GM18499 (cell line): ENCODE data around the gene ALPL.

Experiments used
- ATAC-seq: cut with Tn5 transposase; IDR thresholded peaks from one replicate; pipeline ENCODE4 v1.9.1; 2021; ENCODE audit warnings: moderate number of reproducible peaks; ENCODE audit not compliant: insufficient read depth, unreplicated experiment

ALPL gene

GRCh38 chr1:21612057-21612456 lies 102.8 kb downstream of the ALPL start:
- no peak for ATAC-seq

DNA sequence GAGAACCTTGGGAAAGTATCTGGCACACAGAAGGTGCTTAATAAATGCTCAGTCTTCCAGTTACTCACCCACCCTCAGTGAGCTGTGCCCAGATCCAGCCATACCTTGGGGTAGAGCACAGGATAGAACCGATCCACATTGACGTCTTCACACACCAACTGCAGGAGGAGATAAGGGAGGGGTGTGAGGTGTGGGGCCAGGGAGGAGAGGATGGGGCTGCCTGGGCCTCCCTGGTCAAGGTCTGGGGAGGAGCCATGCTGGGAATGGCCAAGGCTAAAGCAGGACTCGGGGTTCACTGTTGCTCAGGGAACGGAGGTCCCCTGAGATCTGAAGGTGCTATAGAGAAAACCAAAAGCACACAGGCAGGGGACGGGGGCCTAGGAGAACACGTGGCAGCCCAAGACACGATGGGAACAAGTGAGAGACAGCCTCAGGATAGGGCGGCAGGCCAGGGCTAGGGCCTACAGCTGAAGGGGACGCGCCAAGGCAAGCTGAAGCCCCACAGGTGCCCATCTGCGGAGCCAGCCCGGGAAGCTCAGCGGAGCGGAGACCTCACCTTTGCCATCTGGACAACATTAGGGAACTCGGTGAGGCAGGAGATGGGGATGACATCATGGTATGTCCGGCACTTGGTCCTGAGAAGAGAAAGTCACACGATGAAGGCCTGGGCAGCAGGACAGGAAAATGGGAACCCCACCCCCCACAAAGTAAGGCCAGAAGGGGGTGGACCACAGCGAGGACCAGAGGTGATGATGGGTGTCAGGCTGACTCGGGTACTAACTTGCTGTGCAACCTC lies 104.0 kb downstream of the ALPL start:
- ATAC-seq, result no peak

- ATAC-seq, result no peak
These were observed 105.3 kb downstream of the ALPL start for GRCh38 chr1:21614419-21615115.

DNA sequence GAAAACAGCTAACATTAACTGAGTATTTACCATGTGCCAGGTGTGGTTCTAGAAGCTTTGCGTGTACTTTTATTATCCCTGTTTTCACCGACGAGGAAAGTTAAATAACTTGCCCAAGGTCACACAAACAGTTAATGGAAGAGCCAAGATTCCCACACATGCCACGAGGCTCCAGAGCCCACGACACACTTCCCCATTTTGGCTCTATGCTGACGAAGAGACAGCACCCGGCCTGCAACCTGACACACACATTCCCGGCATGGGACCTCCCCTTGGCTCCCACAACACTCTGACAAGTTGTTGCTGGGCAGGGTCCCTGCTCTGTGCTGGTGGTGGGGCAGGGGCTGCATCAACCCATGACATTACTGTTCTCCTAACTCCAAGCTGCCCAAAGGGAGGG lies 107.1 kb downstream of the ALPL start:
- no peak for ATAC-seq

DNA sequence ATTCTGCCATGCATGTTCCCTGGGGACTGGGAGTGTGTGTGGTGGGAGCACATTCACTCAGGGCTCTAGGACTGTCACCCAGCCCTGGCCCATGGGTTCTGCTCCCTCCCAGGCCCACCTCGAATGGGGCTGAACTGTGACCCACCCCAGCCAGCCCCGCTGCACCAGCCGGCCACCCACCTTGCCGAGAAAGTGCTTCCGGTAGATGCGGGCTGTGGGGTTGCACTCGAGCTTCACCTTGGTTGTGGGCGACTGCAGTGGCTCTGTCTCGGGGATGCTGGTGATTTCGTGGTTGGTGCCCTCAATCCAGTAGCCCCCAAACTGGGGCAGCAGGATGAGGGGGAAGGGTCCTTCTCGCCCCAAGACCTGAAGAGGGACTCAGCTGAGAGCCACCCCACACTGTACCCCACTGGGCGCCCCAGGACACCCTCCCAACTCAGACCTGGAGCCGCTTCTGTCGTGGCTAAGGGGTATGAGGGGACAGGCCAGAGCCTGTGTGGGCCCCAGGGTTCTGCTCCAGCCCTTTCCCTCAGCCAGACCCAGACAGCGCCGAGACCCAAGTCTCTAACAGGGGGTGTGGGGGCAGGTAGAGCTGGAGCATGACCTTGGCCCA lies 108.0 kb downstream of the ALPL start:
- ATAC-seq, result no peak

- no peak for ATAC-seq
These were observed 108.8 kb downstream of the ALPL start for GRCh38 chr1:21618059-21618458.

DNA sequence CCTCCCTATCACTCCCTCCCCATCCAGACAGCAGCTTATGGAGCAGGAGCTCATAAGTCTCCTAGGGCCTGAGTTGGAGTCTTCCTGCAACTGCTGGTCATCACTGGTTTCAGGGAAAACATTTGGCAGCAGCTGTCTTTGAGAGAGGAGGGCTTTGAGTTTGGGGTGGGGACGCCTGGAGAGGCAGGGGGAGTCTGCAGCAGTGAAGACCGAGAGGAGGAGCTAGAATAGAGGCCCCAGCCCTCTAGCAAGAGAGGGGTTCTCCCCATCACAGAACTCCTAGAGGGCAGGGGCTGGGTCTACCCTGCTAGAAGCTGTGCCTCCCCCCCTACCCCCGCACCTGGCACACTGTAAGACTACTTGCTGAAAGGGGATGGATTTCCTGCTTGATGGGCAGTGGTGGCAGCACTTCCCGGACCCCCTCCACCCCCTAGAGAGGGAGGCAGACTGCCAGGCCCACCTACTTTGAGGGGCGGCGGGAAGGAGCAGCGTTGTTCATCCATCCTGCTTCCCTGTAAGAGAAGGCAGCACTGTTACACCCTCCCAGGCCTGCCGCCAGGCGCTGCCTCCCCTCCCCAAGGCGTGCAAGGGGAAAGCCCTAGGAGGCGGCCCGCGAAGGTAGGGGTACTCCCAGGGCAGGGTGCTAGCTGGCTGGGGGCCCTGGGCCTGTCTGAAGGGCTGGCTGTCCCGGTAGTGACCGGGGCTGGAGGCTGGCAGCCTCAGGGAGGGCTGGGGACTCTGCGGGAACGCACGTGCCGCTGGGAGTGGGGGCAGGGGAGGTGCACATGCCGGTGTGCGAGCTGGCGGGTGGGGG lies 109.5 kb downstream of the ALPL start:
- no peak for ATAC-seq

GRCh38 chr1:21619375-21619947 lies 110.2 kb downstream of the ALPL start:
- no peak for ATAC-seq

- no peak for ATAC-seq
These were observed 110.8 kb downstream of the ALPL start for GRCh38 chr1:21620011-21620410.

GRCh38 chr1:21620496-21620895 lies 111.3 kb downstream of the ALPL start:
- no peak for ATAC-seq

- no peak for ATAC-seq
These were observed 111.8 kb downstream of the ALPL start for GRCh38 chr1:21621051-21621450.

GRCh38 chr1:21621761-21622436 lies 112.7 kb downstream of the ALPL start:
- no peak for ATAC-seq

- ATAC-seq, result no peak
These were observed 113.5 kb downstream of the ALPL start for GRCh38 chr1:21622466-21623315.

DNA sequence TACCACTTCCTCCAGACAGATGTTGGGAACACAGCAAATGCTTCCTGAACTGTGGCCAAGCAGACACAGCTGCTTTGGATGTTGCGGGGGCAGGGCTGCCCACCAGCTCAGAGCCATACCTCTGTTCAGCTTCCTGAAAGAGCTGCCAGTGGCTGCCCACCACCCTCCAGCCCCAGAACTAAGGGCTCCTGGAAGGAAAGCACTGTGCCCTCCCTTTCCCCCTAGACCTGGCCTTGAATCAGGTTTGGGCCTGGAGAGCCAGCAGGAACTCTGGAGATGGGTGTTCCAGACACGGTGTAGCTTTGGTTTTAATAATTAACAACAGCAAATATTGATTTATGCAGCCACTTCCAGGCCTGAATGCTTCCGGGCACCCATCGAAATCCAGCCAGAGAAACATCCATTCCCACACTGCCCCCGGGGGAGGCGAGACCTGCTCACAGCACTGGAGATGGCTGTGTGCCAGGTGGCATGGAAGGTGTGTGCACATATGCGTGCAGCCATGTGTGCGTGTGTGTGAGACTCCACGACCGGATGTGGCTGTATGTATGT lies 114.3 kb downstream of the ALPL start:
- ATAC-seq, result no peak

- ATAC-seq, result no peak
These were observed 115.6 kb downstream of the ALPL start for GRCh38 chr1:21624571-21625389.

- no peak for ATAC-seq
These were observed 116.4 kb downstream of the ALPL start for GRCh38 chr1:21625390-21626190.

DNA sequence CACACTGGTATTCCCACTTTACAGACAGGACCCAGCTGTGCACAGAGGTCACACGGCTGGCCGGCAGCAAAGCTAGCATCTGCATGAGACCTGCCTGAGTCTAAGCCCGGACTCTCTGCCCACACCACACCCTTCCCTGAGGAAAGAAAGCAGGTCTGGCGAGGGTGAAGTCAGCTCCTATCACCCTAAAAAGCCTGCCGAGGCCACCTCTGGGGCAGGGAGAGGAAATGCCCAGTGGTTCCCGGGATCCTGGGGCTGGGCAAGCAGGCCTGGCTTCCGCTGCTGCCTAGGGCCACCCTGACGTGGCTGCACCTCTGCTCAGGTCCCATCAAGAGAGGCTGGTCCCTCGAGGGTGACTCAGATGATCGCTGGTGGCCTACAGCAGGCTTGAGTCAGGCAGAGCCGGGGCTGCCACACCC lies 117.7 kb downstream of the ALPL start:
- ATAC-seq, result no peak
